OCI-LY3 (cell line): ENCODE measurements around the gene CYFIP2.

ENCODE experiments used
- EZH2phosphoT487 ChIP-seq: fragments of 200-600 bp; shearing (Covaris generic); IDR thresholded peaks from 2 replicates; pipeline ENCODE4 v1.6.1; 2018; ENCODE audit warnings: antibody characterized with exemption, mixed run types, low read depth
- TF ChIP-seq, protein P1 (sequence below): fragments of 200-600, 300-600 bp; sonication (generic); IDR thresholded peaks from 2 replicates; pipeline ENCODE4 v1.5.1; 2014; ENCODE audit warnings: antibody characterized with exemption, low read length, low read depth

DNA sequence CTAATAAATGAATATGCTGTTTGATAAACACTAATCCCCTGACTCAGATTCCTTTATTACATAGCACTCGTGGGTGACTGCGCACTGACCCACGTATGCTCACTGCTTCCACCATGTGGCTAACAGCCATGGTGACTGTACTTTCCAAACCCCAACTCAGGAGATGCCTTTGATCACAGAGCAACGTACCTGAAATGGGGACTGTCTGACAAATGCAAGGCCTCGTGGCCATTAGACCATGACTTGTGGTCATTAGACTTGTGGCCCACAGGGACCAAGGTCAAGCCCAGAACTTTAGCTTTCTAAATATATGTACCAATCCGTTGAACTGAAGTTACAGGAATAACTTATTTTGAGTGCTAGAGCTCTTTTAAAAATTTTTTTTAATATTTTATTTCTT, 46.6 kb downstream of the CYFIP2 start:
- TF ChIP-seq, protein P1, sequence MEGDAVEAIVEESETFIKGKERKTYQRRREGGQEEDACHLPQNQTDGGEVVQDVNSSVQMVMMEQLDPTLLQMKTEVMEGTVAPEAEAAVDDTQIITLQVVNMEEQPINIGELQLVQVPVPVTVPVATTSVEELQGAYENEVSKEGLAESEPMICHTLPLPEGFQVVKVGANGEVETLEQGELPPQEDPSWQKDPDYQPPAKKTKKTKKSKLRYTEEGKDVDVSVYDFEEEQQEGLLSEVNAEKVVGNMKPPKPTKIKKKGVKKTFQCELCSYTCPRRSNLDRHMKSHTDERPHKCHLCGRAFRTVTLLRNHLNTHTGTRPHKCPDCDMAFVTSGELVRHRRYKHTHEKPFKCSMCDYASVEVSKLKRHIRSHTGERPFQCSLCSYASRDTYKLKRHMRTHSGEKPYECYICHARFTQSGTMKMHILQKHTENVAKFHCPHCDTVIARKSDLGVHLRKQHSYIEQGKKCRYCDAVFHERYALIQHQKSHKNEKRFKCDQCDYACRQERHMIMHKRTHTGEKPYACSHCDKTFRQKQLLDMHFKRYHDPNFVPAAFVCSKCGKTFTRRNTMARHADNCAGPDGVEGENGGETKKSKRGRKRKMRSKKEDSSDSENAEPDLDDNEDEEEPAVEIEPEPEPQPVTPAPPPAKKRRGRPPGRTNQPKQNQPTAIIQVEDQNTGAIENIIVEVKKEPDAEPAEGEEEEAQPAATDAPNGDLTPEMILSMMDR: peak; percentile 62
- no peak for TF ChIP-seq EZH2phosphoT487
